Hepatocyte (in vitro differentiated cells): ENCODE results near the gene SORCS2. TPM values are rescaled to one million over a fixed set of nuclear protein-coding genes. Genes with fewer than 3 reads are reported as not detected.

Experiments used
- DNase-seq: peaks from one replicate; pipeline ENCODE4 v3.0.0-alpha.2; 2016; ENCODE audit warnings: low spot score
- H2AFZ ChIP-seq: fragments of 200-600 bp; sonication (generic); 2 replicates; pipeline ENCODE4 v1.6.0; 2016; ENCODE audit warnings: antibody characterized with exemption, mild to moderate bottlenecking
- H3K27ac ChIP-seq: fragments of 200-600 bp; sonication (generic); 2 replicates; pipeline ENCODE4 v1.5.1; 2016; ENCODE audit warnings: mild to moderate bottlenecking
- H3K27me3 ChIP-seq: fragments of 200-600 bp; sonication (generic); 2 replicates; pipeline ENCODE4 v1.6.1; 2016
- H3K36me3 ChIP-seq: fragments of 200-600 bp; sonication (generic); replicated peaks from 2 replicates; pipeline ENCODE4 v1.5.1; 2016; ENCODE audit warnings: low read depth; ENCODE audit not compliant: insufficient read depth
- H3K4me1 ChIP-seq: fragments of 200-600 bp; sonication (generic); 2 replicates; pipeline ENCODE4 v1.5.1; 2016; ENCODE audit warnings: mild to moderate bottlenecking, moderate library complexity; ENCODE audit not compliant: insufficient read depth
- H3K4me2 ChIP-seq: fragments of 200-600 bp; sonication (generic); 2 replicates; pipeline ENCODE4 v1.6.0; 2016
- H3K4me3 ChIP-seq: fragments of 200-600 bp; sonication (generic); 2 replicates; pipeline ENCODE4 v1.5.1; 2016; ENCODE audit warnings: mild to moderate bottlenecking
- H3K79me2 ChIP-seq: fragments of 200-600 bp; sonication (generic); 2 replicates; pipeline ENCODE4 v1.6.0; 2017; ENCODE audit warnings: mild to moderate bottlenecking
- H3K9me2 ChIP-seq: fragments of 200-600 bp; sonication (generic); replicated peaks from 2 replicates; pipeline ENCODE4 v1.6.0; 2017; ENCODE audit warnings: mild to moderate bottlenecking; ENCODE audit not compliant: insufficient read depth
- H3K9me3 ChIP-seq: fragments of 200-600 bp; sonication (generic); 2 replicates; pipeline ENCODE4 v1.5.1; 2016; ENCODE audit warnings: low read depth, mild to moderate bottlenecking
- H4K20me1 ChIP-seq: fragments of 200-600 bp; sonication (generic); 2 replicates; pipeline ENCODE4 v1.6.0; 2016; ENCODE audit warnings: mild to moderate bottlenecking; ENCODE audit not compliant: insufficient read depth, poor library complexity, severe bottlenecking
- CTCF ChIP-seq: fragments of 200-600 bp; sonication (generic); IDR thresholded peaks from 2 replicates; pipeline ENCODE4 v1.5.1; 2016; ENCODE audit warnings: antibody characterized with exemption, mild to moderate bottlenecking; ENCODE audit not compliant: poor library complexity
- EZH2 ChIP-seq: fragments of 200-600 bp; sonication (generic); IDR thresholded peaks from 2 replicates; pipeline ENCODE4 v1.6.1; 2016; ENCODE audit warnings: antibody characterized with exemption, mild to moderate bottlenecking, borderline replicate concordance
- EZH2phosphoT487 ChIP-seq: fragments of 200-600 bp; sonication (generic); IDR thresholded peaks from one replicate; pipeline ENCODE4 v1.6.1; 2018; ENCODE audit warnings: antibody characterized with exemption, mild to moderate bottlenecking, low read depth, moderate library complexity; ENCODE audit not compliant: unreplicated experiment, severe bottlenecking
- WGBS: methylation state at CpG from one replicate; pipeline ENCODE4 v1.1.6; 2016; ENCODE audit warnings: low lambda C conversion rate; ENCODE audit errors: missing lambda C conversion rate; 5-methylcytosine and 5-hydroxymethylcytosine counted together
- polyA plus RNA-seq: library from polyadenylated mRNA; unstranded; fragments of >200 nt; fragmentation: Nextera tagmentation; extraction: Ambion mirVana; gene quantifications from 2 replicates; pipeline ENCODE4 v1.2.1, GENCODE V29; 2016
- total RNA-seq: library from RNA; depleted of rRNA; stranded (reverse); fragments of >200 nt; gene quantifications from 2 replicates; pipeline ENCODE4 v1.2.3, GENCODE V29; 2014

Gene SORCS2
- total and polyA plus RNA-seq, 2 experiments from 2014 or later, result 1.6 to 4.8 TPM

- 59% methylated on average over 7 of the region's 7 CpGs for WGBS
- H3K4me2 ChIP-seq, result no peak overlapping the region
Observed at GRCh38 chr4:7557456-7557855, 365.1 kb downstream of the SORCS2 start.

GRCh38 chr4:7558436-7558835 is 366.1 kb downstream of the SORCS2 start:
- H3K9me2 ChIP-seq, result no peaks in the 10 kb centered on the region
- no peaks in the 10 kb centered on the region for H3K4me1 ChIP-seq
- H3K4me2 ChIP-seq, result no peak overlapping the region
- no peak overlapping the region for H3K27ac ChIP-seq
- H3K36me3 ChIP-seq, result no peaks in the 10 kb centered on the region
- no peaks in the 10 kb centered on the region for H3K79me2 ChIP-seq
- no peak for DNase-seq
- no peaks in the 10 kb centered on the region for H3K9me3 ChIP-seq
- WGBS, result 91% methylated on average over 6 of the region's 7 CpGs
- no peaks in the 10 kb centered on the region for H4K20me1 ChIP-seq
- no peaks in the 10 kb centered on the region for H3K27me3 ChIP-seq
- H3K4me3 ChIP-seq, result no peak overlapping the region
- H2AFZ ChIP-seq, result no peak overlapping the region
- TF ChIP-seq EZH2 (no peak), CTCF (no peak), EZH2phosphoT487 (no peak)

More at GRCh38 chr4:7557456-7557855, 365.1 kb downstream of the SORCS2 start:
- Histone ChIP-seq H2AFZ (no peak overlapping the region), H3K4me1 (no peaks in the 10 kb centered on the region), H3K9me2 (no peaks in the 10 kb centered on the region), H4K20me1 (no peaks in the 10 kb centered on the region), H3K4me3 (no peak overlapping the region), H3K27me3 (no peaks in the 10 kb centered on the region), H3K36me3 (no peaks in the 10 kb centered on the region), H3K9me3 (no peaks in the 10 kb centered on the region), H3K27ac (peak overlapping the region; percentile 66), H3K79me2 (no peaks in the 10 kb centered on the region)
- peak; percentile 61 for DNase-seq
- no peak for TF ChIP-seq EZH2

GRCh38 chr4:7559316-7559715 is 367.0 kb downstream of the SORCS2 start:
- no peaks in the 10 kb centered on the region for H3K36me3 ChIP-seq
- DNase-seq, result no peak
- H3K27me3 ChIP-seq, result no peaks in the 10 kb centered on the region
- H3K4me3 ChIP-seq, result no peak overlapping the region
- 94% methylated on average over 7 of the region's 7 CpGs for WGBS
- no peaks in the 10 kb centered on the region for H3K9me3 ChIP-seq
- no peaks in the 10 kb centered on the region for H3K9me2 ChIP-seq
- TF ChIP-seq CTCF (no peak), EZH2phosphoT487 (no peak), EZH2 (no peak)
- no peaks in the 10 kb centered on the region for H3K4me1 ChIP-seq
- H3K4me2 ChIP-seq, result no peak overlapping the region
- H2AFZ ChIP-seq, result no peak overlapping the region
- no peaks in the 10 kb centered on the region for H4K20me1 ChIP-seq
- no peak overlapping the region for H3K27ac ChIP-seq
- H3K79me2 ChIP-seq, result no peaks in the 10 kb centered on the region

GRCh38 chr4:7559741-7560395 is 367.5 kb downstream of the SORCS2 start:
- whole genome bisulfite sequencing, result 74% methylated on average over 16 of the region's 16 CpGs

More at GRCh38 chr4:7559741-7560395, 367.5 kb downstream of the SORCS2 start:
- TF ChIP-seq EZH2 (no peak), EZH2phosphoT487 (no peak), CTCF (no peak)
- no peak overlapping the region for H3K27ac ChIP-seq
- H3K4me1 ChIP-seq, result no peaks in the 10 kb centered on the region
- no peak overlapping the region for H3K4me2 ChIP-seq
- H3K27me3 ChIP-seq, result no peaks in the 10 kb centered on the region
- H3K9me2 ChIP-seq, result no peaks in the 10 kb centered on the region
- no peaks in the 10 kb centered on the region for H4K20me1 ChIP-seq
- no peaks in the 10 kb centered on the region for H3K36me3 ChIP-seq
- no peak overlapping the region for H2AFZ ChIP-seq
- no peak overlapping the region for H3K4me3 ChIP-seq
- no peaks in the 10 kb centered on the region for H3K79me2 ChIP-seq
- no peak for DNase-seq
- no peaks in the 10 kb centered on the region for H3K9me3 ChIP-seq
